Erythroblast (primary cell): ENCODE measurements around the gene NTSR1.

Experiments used
- GATA1 ChIP-seq: IDR thresholded peaks from 2 replicates; pipeline ENCODE4 v1.6.1; 2011; ENCODE audit warnings: low read depth, mild to moderate bottlenecking, control low read depth, low read length, moderate library complexity
- POLR2A ChIP-seq: IDR thresholded peaks from 2 replicates; pipeline ENCODE4 v1.6.1; 2011; ENCODE audit warnings: mild to moderate bottlenecking, low read length

- TF ChIP-seq POLR2A = no peak
- no peak for TF ChIP-seq GATA1
These were observed 54.2 kb downstream of the NTSR1 start for GRCh38 chr20:62762801-62763368.
